Placental epithelial cell (primary cell): ENCODE results near the gene AKR1D1. TPM values are rescaled to one million over a fixed set of nuclear protein-coding genes. Genes with fewer than 3 reads are reported as not detected.

ENCODE experiments used
- small RNA-seq: library from RNA; depleted of rRNA; stranded (forward); fragments of <200 nt; gene quantifications from one replicate; pipeline ENCODE3, GENCODE V24; 2012
- total RNA-seq: library from RNA; depleted of rRNA; stranded (reverse); fragments of >200 nt; gene quantifications from 2 replicates; pipeline ENCODE4 v1.2.3, GENCODE V29; 2012

The AKR1D1 gene, protein sequence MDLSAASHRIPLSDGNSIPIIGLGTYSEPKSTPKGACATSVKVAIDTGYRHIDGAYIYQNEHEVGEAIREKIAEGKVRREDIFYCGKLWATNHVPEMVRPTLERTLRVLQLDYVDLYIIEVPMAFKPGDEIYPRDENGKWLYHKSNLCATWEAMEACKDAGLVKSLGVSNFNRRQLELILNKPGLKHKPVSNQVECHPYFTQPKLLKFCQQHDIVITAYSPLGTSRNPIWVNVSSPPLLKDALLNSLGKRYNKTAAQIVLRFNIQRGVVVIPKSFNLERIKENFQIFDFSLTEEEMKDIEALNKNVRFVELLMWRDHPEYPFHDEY
- total RNA-seq: not detected in 2 replicates

DNA sequence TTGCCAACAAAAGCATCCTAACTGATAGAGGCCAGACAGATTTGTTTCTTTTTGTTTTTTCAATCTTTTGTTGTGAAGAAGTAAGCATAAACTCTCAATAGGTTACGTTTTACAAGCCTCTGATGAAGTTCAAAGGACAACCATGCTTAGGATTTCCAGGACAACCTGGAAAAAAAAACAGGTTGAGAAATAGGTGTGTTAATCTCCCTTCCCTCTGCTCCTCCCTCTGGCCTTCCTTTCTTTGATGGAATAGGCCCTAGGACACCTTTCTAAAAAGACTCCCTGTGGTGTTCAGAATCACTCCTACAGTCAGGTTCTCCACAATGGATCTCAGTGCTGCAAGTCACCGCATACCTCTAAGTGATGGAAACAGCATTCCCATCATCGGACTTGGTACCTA, at the start of gene AKR1D1:
TSS of gene AKR1D1 (plus strand) at position 264 of the 400 bp plus-strand sequence. CDS start at position 324, 60 bp downstream.

Small RNA genes lying within 50 kb of the gene (small RNA-seq; reads per million reads assigned to genes)
- not detected for gene AC024082.2
- not detected for gene RN7SKP223

Other genes with a start within 250 kb of the AKR1D1 start
- 4.3 and 5.2 TPM in 2 replicates for gene DGKI, start 229.5 kb upstream of the AKR1D1 start, total RNA-seq
- gene CREB3L2, start 74.4 kb upstream of the AKR1D1 start, total RNA-seq: 46.7 and 70.7 TPM in 2 replicates